SK-N-SH treated with all-trans-retinoic acid at 6 μM for 48 hours (cell line): ENCODE results near the gene SLC39A13.

Experiments used
- ATAC-seq: fragments of 200-7000 bp; cut with Tn5 transposase; 3 replicates; pipeline ENCODE4 v1.9.1; 2020; ENCODE audit warnings: mild to moderate bottlenecking, moderate library complexity
- ARNTL ChIP-seq: fragments of 450-650 bp; formaldehyde crosslinking; IDR thresholded peaks from 2 replicates; pipeline ENCODE4 v1.5.0; 2020; ENCODE audit warnings: low read depth, mild to moderate bottlenecking, moderate library complexity, borderline replicate concordance
- BACH2 ChIP-seq: fragments of 250-450 bp; sonication (Bioruptor Pico); IDR thresholded peaks from 2 replicates; pipeline ENCODE4 v1.9.0; 2021; ENCODE audit warnings: mild to moderate bottlenecking, borderline replicate concordance
- CREB5 ChIP-seq: fragments of 250-450 bp; sonication (Bioruptor Pico); IDR thresholded peaks from 2 replicates; pipeline ENCODE4 v1.5.1; 2020; ENCODE audit warnings: low read depth, mild to moderate bottlenecking, moderate library complexity
- CSDC2 ChIP-seq: fragments of 250-450 bp; sonication (Bioruptor Pico); IDR thresholded peaks from 2 replicates; pipeline ENCODE4 v1.5.0; 2020; ENCODE audit warnings: mild to moderate bottlenecking, moderate library complexity
- CSRNP3 ChIP-seq: fragments of 250-450 bp; sonication (Bioruptor Pico); IDR thresholded peaks from 2 replicates; pipeline ENCODE4 v1.5.1; 2021; ENCODE audit warnings: mild to moderate bottlenecking, moderate library complexity
- ESRRG ChIP-seq: fragments of 250-450 bp; sonication (Bioruptor Pico); IDR thresholded peaks from 2 replicates; pipeline ENCODE4 v1.6.1; 2021; ENCODE audit warnings: mild to moderate bottlenecking
- GLIS3 ChIP-seq: fragments of 250-450 bp; sonication (Bioruptor Pico); IDR thresholded peaks from 2 replicates; pipeline ENCODE4 v1.5.0; 2020; ENCODE audit warnings: mild to moderate bottlenecking, moderate library complexity
- ISL1 ChIP-seq: fragments of 250-450 bp; sonication (Bioruptor Pico); IDR thresholded peaks from 2 replicates; pipeline ENCODE4 v2.1.2; 2022; ENCODE audit warnings: mild to moderate bottlenecking, moderate library complexity
- OSR1 ChIP-seq: fragments of 250-450 bp; sonication (Bioruptor Pico); IDR thresholded peaks from 2 replicates; pipeline ENCODE4 v1.8.0; 2022; ENCODE audit warnings: moderate library complexity, mild to moderate bottlenecking, inconsistent platforms
- POU6F1 ChIP-seq: fragments of 250-450 bp; sonication (Bioruptor Pico); IDR thresholded peaks from 2 replicates; pipeline ENCODE4 v1.8.0; 2021; ENCODE audit warnings: low read depth, mild to moderate bottlenecking, moderate library complexity, borderline replicate concordance
- PPARA ChIP-seq: fragments of 250-450 bp; sonication (Bioruptor Pico); IDR thresholded peaks from 2 replicates; pipeline ENCODE4 v1.5.0; 2020; ENCODE audit warnings: mild to moderate bottlenecking, borderline replicate concordance
- RARB ChIP-seq: fragments of 250-450 bp; sonication (Bioruptor Pico); IDR thresholded peaks from 2 replicates; pipeline ENCODE4 v1.8.0; 2021; ENCODE audit warnings: mild to moderate bottlenecking, moderate library complexity
- SNAI2 ChIP-seq: fragments of 250-450 bp; sonication (Bioruptor Pico); IDR thresholded peaks from 2 replicates; pipeline ENCODE4 v1.5.0; 2020; ENCODE audit warnings: mild to moderate bottlenecking, moderate library complexity
- TOX ChIP-seq: fragments of 250-450 bp; sonication (Bioruptor Pico); IDR thresholded peaks from 2 replicates; pipeline ENCODE4 v1.8.0; 2021; ENCODE audit warnings: mild to moderate bottlenecking, moderate library complexity, borderline replicate concordance
- TSHZ2 ChIP-seq: fragments of 250-450 bp; sonication (Bioruptor Pico); IDR thresholded peaks from 2 replicates; pipeline ENCODE4 v1.5.0; 2020; ENCODE audit warnings: mild to moderate bottlenecking, moderate library complexity
- ZC3H10 ChIP-seq: fragments of 250-450 bp; sonication (Bioruptor Pico); IDR thresholded peaks from 2 replicates; pipeline ENCODE4 v1.5.1; 2021; ENCODE audit warnings: mild to moderate bottlenecking, moderate library complexity
- ZFP3 ChIP-seq: fragments of 250-450 bp; sonication (Bioruptor Pico); IDR thresholded peaks from 2 replicates; pipeline ENCODE4 v1.5.0; 2020; ENCODE audit warnings: mild to moderate bottlenecking, moderate library complexity
- ZFP30 ChIP-seq: fragments of 450-650 bp; formaldehyde crosslinking; IDR thresholded peaks from 2 replicates; pipeline ENCODE4 v1.5.0; 2022; ENCODE audit warnings: mild to moderate bottlenecking, moderate library complexity
- ZNF565 ChIP-seq: fragments of 450-650 bp; formaldehyde crosslinking; conservative IDR thresholded peaks from 2 replicates; pipeline ENCODE4 v1.5.0; 2020; ENCODE audit warnings: low read depth, mild to moderate bottlenecking, moderate library complexity
- ZNF70 ChIP-seq: fragments of 450-650 bp; formaldehyde crosslinking; IDR thresholded peaks from 2 replicates; pipeline ENCODE4 v1.5.0; 2020; ENCODE audit warnings: mild to moderate bottlenecking, moderate library complexity
- ZNF8 ChIP-seq: fragments of 450-650 bp; formaldehyde crosslinking; IDR thresholded peaks from 2 replicates; pipeline ENCODE4 v1.5.0; 2020; ENCODE audit warnings: mild to moderate bottlenecking, moderate library complexity

The SLC39A13 gene

GRCh38 chr11:47395223-47396048 is 13.0 kb upstream of the SLC39A13 start:
- TF ChIP-seq ZNF565 (CRISPR knock-in tag) (no peak), OSR1 (no peak), RARB (no peak), TSHZ2 (CRISPR knock-in tag) (no peak), ZNF8 (no peak), CREB5 (CRISPR knock-in tag) (no peak), ZFP30 (CRISPR knock-in tag) (no peak), BACH2 (CRISPR knock-in tag) (no peak), SNAI2 (CRISPR knock-in tag) (no peak), CSDC2 (CRISPR knock-in tag) (no peak), POU6F1 (CRISPR knock-in tag) (no peak), ISL1 (CRISPR knock-in tag) (no peak), TOX (CRISPR knock-in tag) (no peak), ARNTL (CRISPR knock-in tag) (no peak), GLIS3 (no peak), ZNF70 (CRISPR knock-in tag) (no peak), ZFP3 (CRISPR knock-in tag) (no peak), ESRRG (CRISPR knock-in tag) (no peak), PPARA (CRISPR knock-in tag) (no peak)
- TF ChIP-seq, all 23 proteins: peak for 0
- ATAC-seq, result no peak

- no peak for ATAC-seq
- TF ChIP-seq CSDC2 (CRISPR knock-in tag) (no peak), ZNF565 (CRISPR knock-in tag) (no peak), ZNF70 (CRISPR knock-in tag) (no peak), TOX (CRISPR knock-in tag) (no peak), ISL1 (CRISPR knock-in tag) (no peak), OSR1 (no peak), ZFP30 (CRISPR knock-in tag) (no peak), ZC3H10 (CRISPR knock-in tag) (no peak), ESRRG (CRISPR knock-in tag) (no peak), CREB5 (CRISPR knock-in tag) (no peak), PPARA (CRISPR knock-in tag) (no peak), BACH2 (CRISPR knock-in tag) (no peak), CSRNP3 (no peak)
Observed at GRCh38 chr11:47396049-47396320, 12.4 kb upstream of the SLC39A13 start.

- TF ChIP-seq ZNF8 (no peak), ZC3H10 (CRISPR knock-in tag) (no peak), ZNF565 (CRISPR knock-in tag) (no peak)
- ATAC-seq, result no peak
Observed at GRCh38 chr11:47398011-47398410, 10.4 kb upstream of the SLC39A13 start.
